HG03039 (cell line): Measurements from ENCODE around the gene TPPP3.

Source experiments
- ATAC-seq: cut with Tn5 transposase; IDR thresholded peaks from one replicate; pipeline ENCODE4 v1.9.1; 2021; ENCODE audit warnings: mild to moderate bottlenecking, moderate library complexity; ENCODE audit not compliant: unreplicated experiment

The TPPP3 gene

GRCh38 chr16:67350324-67350723 lies 43.0 kb downstream of the TPPP3 start:
- ATAC-seq = no peak

- no peak for ATAC-seq
Measured at GRCh38 chr16:67349172-67349571, 44.1 kb downstream of the TPPP3 start.

- ATAC-seq = no peak
Measured at GRCh38 chr16:67346341-67346740, 47.0 kb downstream of the TPPP3 start.

- no peak for ATAC-seq
Measured at GRCh38 chr16:67345401-67345800, 47.9 kb downstream of the TPPP3 start.

- no peak for ATAC-seq
Measured at GRCh38 chr16:67342616-67343015, 50.7 kb downstream of the TPPP3 start.

- no peak for ATAC-seq
Measured at GRCh38 chr16:67341250-67341649, 52.0 kb downstream of the TPPP3 start.
